AG04450 (cell line): ENCODE data around the gene RYR3. TPM values are rescaled to one million over a fixed set of nuclear protein-coding genes. Genes with fewer than 3 reads are reported as not detected.

Experiments
- CTCF ChIA-PET: fragments of 300-600, 350-600 bp; formaldehyde crosslinking; extraction: SDS; loops from one replicate; lab custom pipeline; 2022; ENCODE audit warnings: antibody characterized with exemption, inconsistent platforms; lab: Charles Lee
- POLR2A ChIA-PET: fragments of 350-600 bp; formaldehyde crosslinking; extraction: SDS; loops from one replicate; lab custom pipeline; 2021; ENCODE audit warnings: antibody characterized with exemption, inconsistent platforms; lab: Yijun Ruan, JAX
- DNase-seq: peaks from one replicate; pipeline ENCODE4 v3.0.0-alpha.2; 2011; ENCODE audit warnings: low read depth, low spot score
- H3K27ac ChIP-seq: one replicate; pipeline ENCODE4 v1.5.1; 2012; ENCODE audit warnings: low read depth, low read length, control low read depth
- H3K27me3 ChIP-seq: one replicate; pipeline ENCODE4 v1.6.0; 2012; ENCODE audit warnings: low read length; ENCODE audit not compliant: control insufficient read depth, insufficient read depth
- H3K4me3 ChIP-seq: 2 replicates; pipeline ENCODE4 v1.5.1; 2011; ENCODE audit warnings: mild to moderate bottlenecking, low read depth, low read length, control low read depth
- H3K9me3 ChIP-seq: 2 replicates; pipeline ENCODE4 v1.5.1; 2012; ENCODE audit warnings: low read length; ENCODE audit not compliant: control insufficient read depth, insufficient read depth
- polyA plus RNA-seq: library from polyadenylated mRNA; depleted of rRNA; stranded (reverse); fragments of >200 nt; gene quantifications from 2 replicates; pipeline ENCODE4 v1.2.3, GENCODE V29; 2011
- TF ChIP-seq, protein P1 (sequence below): IDR thresholded peaks from 2 replicates; pipeline ENCODE4 v1.5.1; 2011; ENCODE audit warnings: low read depth, low read length, control low read depth, inconsistent platforms

Gene RYR3
- polyA plus RNA-seq, 1 experiment, result not detected

DNA sequence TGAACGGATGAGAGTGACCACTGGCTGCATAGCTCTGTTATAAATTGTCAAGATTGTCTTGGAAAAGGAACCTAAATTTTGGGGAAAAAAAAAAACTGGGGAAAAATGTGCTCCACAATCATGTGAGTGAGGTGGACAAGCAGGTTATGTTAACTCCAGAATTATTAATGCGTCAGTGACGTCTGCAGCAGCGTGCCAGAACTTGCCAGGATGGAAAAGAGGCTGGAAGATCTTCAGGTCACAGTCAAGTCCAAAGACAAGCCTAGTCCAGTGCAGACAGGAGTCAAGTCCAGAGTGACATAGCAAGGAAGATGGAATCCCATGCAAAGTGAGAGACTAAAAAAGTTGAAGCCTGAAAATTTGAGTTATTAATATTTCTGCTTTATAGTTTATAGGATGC lies 140.6 kb downstream of the RYR3 start:
- no peak for DNase-seq
- ChIA-PET CTCF (no interaction called here), POLR2A (no interaction called here)
- TF ChIP-seq, protein P1, sequence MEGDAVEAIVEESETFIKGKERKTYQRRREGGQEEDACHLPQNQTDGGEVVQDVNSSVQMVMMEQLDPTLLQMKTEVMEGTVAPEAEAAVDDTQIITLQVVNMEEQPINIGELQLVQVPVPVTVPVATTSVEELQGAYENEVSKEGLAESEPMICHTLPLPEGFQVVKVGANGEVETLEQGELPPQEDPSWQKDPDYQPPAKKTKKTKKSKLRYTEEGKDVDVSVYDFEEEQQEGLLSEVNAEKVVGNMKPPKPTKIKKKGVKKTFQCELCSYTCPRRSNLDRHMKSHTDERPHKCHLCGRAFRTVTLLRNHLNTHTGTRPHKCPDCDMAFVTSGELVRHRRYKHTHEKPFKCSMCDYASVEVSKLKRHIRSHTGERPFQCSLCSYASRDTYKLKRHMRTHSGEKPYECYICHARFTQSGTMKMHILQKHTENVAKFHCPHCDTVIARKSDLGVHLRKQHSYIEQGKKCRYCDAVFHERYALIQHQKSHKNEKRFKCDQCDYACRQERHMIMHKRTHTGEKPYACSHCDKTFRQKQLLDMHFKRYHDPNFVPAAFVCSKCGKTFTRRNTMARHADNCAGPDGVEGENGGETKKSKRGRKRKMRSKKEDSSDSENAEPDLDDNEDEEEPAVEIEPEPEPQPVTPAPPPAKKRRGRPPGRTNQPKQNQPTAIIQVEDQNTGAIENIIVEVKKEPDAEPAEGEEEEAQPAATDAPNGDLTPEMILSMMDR, result no peak
- Histone ChIP-seq H3K27me3 (no peaks in the 10 kb centered on the region), H3K27ac (no peak overlapping the region), H3K9me3 (no peaks in the 10 kb centered on the region), H3K4me3 (no peak overlapping the region)

- ChIA-PET POLR2A (no interaction called here), CTCF (no interaction called here)
- TF ChIP-seq, protein P1, result no peak
- Histone ChIP-seq H3K4me3 (no peak overlapping the region), H3K27me3 (no peaks in the 10 kb centered on the region), H3K9me3 (no peaks in the 10 kb centered on the region), H3K27ac (no peak overlapping the region)
- no peak for DNase-seq
Observed at GRCh38 chr15:33453761-33454160, 143.0 kb downstream of the RYR3 start.

- POLR2A ChIA-PET, result no interaction called here
- H3K27ac ChIP-seq, result no peak overlapping the region
- H3K4me3 ChIP-seq, result no peak overlapping the region
- TF ChIP-seq, protein P1, result no peak
- CTCF ChIA-PET, result no interaction called here
- DNase-seq, result no peak
- no peaks in the 10 kb centered on the region for H3K27me3 ChIP-seq
- no peaks in the 10 kb centered on the region for H3K9me3 ChIP-seq
Observed at GRCh38 chr15:33454346-33454745, 143.6 kb downstream of the RYR3 start.

GRCh38 chr15:33454996-33455395 lies 144.2 kb downstream of the RYR3 start:
- H3K27ac ChIP-seq, result no peak overlapping the region
- DNase-seq, result no peak
- H3K27me3 ChIP-seq, result no peaks in the 10 kb centered on the region
- TF ChIP-seq, protein P1, result no peak
- POLR2A ChIA-PET, result no interaction called here
- CTCF ChIA-PET, result no interaction called here
- no peak overlapping the region for H3K4me3 ChIP-seq
- H3K9me3 ChIP-seq, result no peaks in the 10 kb centered on the region

DNA sequence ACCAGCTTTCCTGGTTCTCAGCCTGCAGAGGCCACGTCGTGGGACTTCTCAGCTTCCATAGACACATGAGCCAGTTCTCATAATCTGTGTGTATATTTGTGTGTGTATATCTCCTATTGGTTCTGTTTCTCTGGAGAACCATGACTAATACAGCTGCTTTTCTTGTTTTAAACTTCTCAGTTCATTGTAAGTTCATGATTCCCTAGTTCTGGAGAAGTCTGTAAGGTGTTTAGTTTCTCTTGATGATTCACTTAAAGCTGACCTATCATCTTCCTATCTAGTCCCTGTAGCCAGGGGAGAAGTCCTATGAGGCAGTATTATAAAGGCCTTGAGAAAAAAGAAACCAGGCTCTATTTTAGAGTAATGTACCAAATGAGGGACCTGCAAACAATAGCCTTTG lies 147.7 kb downstream of the RYR3 start:
- ChIA-PET POLR2A (no interaction called here), CTCF (no interaction called here)
- no peaks in the 10 kb centered on the region for H3K9me3 ChIP-seq
- no peaks in the 10 kb centered on the region for H3K27me3 ChIP-seq
- DNase-seq, result no peak
- TF ChIP-seq, protein P1, result no peak
- H3K27ac ChIP-seq, result no peak overlapping the region
- no peak overlapping the region for H3K4me3 ChIP-seq
